ENCODE results near the gene SLC7A6. TPM values are rescaled to one million over a fixed set of nuclear protein-coding genes. Genes with fewer than 3 reads are reported as not detected.

Gene SLC7A6
- total RNA-seq: 10.9 and 16.5 TPM in 2 replicates

DNA sequence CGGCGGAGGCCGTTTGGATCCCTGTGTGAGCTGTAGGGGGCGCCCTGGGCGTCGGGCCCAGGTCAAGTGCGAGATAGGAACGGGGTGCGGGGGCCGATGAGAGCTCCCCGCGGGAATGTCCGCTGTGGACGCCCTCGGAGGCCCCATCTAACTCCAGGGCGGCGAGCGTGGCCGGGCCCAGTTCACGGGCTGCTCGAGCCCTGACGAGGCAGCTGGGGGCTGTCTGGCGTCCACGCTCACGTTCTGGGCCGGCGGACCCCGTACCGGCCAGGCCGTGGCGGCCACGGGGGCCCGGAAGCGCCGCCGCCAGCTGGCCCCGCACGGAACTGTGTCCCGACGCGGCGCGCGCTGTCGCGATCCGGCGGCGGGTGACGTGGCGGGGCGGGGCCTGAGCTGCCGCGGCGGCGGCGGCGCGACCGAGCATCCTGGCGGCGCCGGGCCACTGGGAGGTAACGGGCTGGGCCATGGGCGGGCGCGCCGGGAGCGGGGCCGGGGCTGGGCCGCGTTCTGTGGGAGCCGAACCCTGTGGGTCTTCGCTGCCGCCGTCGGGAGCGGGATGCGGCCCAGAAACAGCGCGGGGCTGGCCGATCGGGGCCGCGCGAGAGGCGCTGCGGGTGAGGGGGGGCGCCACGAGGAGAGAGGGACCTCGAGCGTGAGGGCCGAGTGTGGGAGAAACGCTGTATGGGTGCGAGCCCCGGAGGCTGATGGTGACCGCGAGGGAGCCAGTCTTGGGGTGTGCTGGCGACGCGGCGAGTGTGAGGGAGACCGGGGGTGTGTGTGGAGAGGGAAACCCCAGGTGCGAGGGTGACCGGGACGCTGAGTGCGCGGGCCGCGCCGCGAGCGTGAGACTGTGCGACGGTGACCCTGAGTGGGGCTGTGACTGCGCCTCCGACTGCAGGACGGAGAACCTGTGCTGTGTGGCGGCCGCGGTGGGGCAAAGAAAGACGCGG is at the start of gene SLC7A6:
Gene SLC7A6, plus strand, starts transcription at position 399 of the 950 bp plus-strand sequence. CDS start 10,201 bp downstream, outside the sequence.

DNA sequence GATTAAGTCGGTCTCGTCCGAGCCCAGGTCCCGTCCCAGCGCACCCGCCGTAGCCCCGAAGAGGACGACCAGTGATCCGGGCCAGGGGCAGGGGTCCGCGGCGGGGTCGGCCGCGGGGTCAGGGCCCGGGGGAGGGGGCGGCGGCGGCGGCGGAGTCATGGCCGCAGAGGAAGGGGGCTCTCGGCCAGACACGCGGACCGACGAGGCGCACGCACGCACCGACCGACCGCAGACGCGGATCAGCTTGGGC is 28.5 kb upstream of the SLC7A6 start, which contains the start of gene ESRP2:
Gene ESRP2, minus strand, starts transcription at position 241 of the 250 bp plus-strand sequence. Its CDS starts 82 bp downstream, at position 159.

DNA sequence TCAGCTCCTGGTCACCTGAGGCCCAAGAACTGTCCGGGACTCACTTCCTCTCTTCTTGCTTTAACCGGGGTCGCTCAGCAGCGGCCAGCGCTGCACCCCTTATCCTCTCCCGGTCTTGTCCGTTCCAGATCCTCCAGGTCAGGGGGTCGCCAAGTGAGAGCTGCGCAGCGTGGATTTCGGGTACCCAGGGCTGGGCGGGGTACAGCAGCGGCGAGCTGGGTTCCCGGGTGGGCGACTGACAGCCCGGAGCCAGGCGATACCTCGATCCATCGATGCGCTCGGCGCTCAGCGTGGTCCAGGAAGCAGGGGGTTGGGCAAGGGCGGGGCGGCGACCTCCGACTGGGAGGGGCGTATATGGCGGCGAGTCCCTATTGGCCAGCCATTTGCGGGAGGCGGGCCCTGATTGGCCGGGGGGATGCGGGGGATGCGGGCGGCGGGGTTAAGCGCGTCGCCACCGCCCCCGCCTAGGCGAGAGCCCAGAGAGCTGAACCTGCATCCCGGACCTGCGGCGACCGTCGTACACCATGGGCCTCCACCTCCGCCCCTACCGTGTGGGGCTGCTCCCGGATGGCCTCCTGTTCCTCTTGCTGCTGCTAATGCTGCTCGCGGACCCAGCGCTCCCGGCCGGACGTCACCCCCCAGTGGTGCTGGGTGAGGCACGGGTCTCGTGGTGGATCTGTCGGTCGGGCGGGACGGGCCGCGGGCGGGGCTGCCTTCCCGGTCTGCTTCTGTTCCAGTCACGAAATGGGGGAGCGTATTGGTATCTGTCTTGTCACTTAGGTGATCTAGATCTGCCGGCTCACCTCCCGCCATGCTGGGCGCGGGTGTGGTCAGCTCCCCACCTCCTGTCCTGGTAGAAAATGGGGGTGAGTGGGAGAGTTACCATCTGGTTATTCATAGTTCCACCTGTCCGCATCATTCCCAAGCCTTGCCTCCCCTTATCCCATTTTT is 19.1 kb upstream of the SLC7A6 start, which contains the start of gene PLA2G15:
Gene PLA2G15, plus strand, starts transcription at position 471 of the 951 bp plus-strand sequence. Its CDS starts 54 bp downstream, at position 525.

DNA sequence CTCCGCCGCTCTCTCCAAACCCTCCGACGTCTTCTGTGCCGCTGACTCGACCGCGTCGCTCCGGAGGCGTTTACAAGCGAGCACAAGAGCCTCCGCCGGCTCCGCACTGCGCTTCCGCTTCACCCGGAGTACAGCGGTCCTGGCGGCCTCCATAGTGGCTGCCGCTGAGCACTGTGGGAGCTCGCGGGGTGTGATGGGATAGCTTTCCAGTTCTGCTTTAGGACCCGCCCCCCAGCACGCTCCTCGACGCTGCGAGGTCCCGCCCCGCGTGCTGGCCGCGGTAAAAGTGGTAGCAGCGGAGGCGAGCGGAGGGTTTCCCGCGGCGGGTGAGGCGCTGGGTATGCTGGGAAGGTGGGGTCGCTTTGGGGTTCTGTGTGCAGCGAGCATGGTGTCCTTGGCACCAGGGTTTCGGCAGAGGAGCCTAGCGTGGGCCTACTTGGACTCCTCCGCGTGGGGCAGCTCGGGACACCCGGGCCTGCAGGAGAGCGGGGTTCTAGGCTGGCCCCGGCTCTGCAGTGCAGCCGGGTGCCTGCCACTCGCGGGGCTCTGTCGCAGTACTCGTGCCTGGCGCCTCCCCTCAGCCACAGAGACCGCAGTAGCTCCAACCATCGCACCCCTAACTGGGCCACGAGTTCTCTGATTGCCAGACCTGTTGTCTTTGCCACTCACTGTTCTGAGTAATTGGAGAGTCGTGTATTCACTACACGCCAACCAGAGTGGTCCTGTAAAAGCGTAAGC is 46.6 kb downstream of the SLC7A6 start, which contains the start of the genes PRMT7 and SLC7A6OS:
Gene PRMT7, plus strand, starts transcription at position 246 of the 738 bp plus-strand sequence. CDS start 4,961 bp downstream, outside the sequence.
Gene SLC7A6OS, minus strand, starts transcription at position 173 of the 738 bp plus-strand sequence. Its CDS starts 20 bp downstream, at position 153.

Other genes with a start within 250 kb of the SLC7A6 start
- gene DPEP2NB, start 248.6 kb upstream of the SLC7A6 start, total RNA-seq: not detected in 2 replicates
- gene DDX28, start 241.3 kb upstream of the SLC7A6 start, total RNA-seq: 13.2 and 18.1 TPM in 2 replicates
- 23.3 and 24.6 TPM in 2 replicates for gene DUS2, start 241.2 kb upstream of the SLC7A6 start, total RNA-seq
- gene NFATC3, start 179.2 kb upstream of the SLC7A6 start, total RNA-seq: 11.6 and 16.2 TPM in 2 replicates
- 50.6 and 64.8 TPM in 2 replicates for gene ESRP2, start 28.4 kb upstream of the SLC7A6 start, total RNA-seq
- gene PLA2G15, start 19.2 kb upstream of the SLC7A6 start, total RNA-seq: 5.8 and 19.4 TPM in 2 replicates
- 16.1 and 17.0 TPM in 2 replicates for gene SLC7A6OS, start 46.4 kb downstream of the SLC7A6 start, total RNA-seq
- 25.6 and 41.6 TPM in 2 replicates for gene PRMT7, start 46.5 kb downstream of the SLC7A6 start, total RNA-seq
- gene SMPD3, start 184.0 kb downstream of the SLC7A6 start, total RNA-seq: under 0.01 and 0.14 TPM in 2 replicates